Liver (tissue), 3 donors: Measurements from ENCODE around the gene SGCB.

Source experiments
- ATF3 ChIP-seq: IDR thresholded peaks from 2 replicates; pipeline ENCODE4 v1.6.1; 2016; ENCODE audit warnings: antibody characterized with exemption
- CTCF ChIP-seq: fragments of 150-350 bp; IDR thresholded peaks from 2 replicates; pipeline ENCODE4 v1.5.1; 2017; ENCODE audit warnings: improper control_type of control experiment, low read depth, low read length; ENCODE audit not compliant: missing input control
- FOXA2 ChIP-seq: IDR thresholded peaks from 2 replicates; pipeline ENCODE4 v1.6.1; 2016; ENCODE audit warnings: antibody characterized with exemption
- GABPA ChIP-seq, 2 donors: IDR thresholded peaks in 1 of 2; conservative IDR thresholded peaks in 1 of 2; 2 replicates each; pipeline ENCODE4 v1.6.1; 2016; ENCODE audit warnings: antibody characterized with exemption in 2 of 2, mild to moderate bottlenecking in 1 of 2, moderate library complexity in 1 of 2
- MAX ChIP-seq: IDR thresholded peaks from 2 replicates; pipeline ENCODE4 v1.6.1; 2016; ENCODE audit warnings: antibody characterized with exemption
- NR2F2 ChIP-seq: IDR thresholded peaks from 2 replicates; pipeline ENCODE4 v1.6.1; 2016; ENCODE audit warnings: antibody characterized with exemption
- REST ChIP-seq: IDR thresholded peaks from 2 replicates; pipeline ENCODE4 v1.6.1; 2016; ENCODE audit warnings: antibody characterized with exemption, mild to moderate bottlenecking
- ZBTB33 ChIP-seq: IDR thresholded peaks from 2 replicates; pipeline ENCODE4 v1.6.1; 2016; ENCODE audit warnings: antibody characterized with exemption
- donor health status: healthy.
- donor health status: healthy.

- TF ChIP-seq CTCF (no peak), GABPA (IDR thresholded peaks at IDR 0.05 in 1 of 2, conservative IDR thresholded peaks at IDR 0.05 in 1 of 2) (no peak), FOXA2 (no peak), REST (no peak), ATF3 (no peak), NR2F2 (no peak), ZBTB33 (no peak), MAX (no peak)
Observed at GRCh38 chr4:52079659-52080058, 41.6 kb upstream of the SGCB start.
